ENCODE measurements around the gene CTDSPL.

DNA sequence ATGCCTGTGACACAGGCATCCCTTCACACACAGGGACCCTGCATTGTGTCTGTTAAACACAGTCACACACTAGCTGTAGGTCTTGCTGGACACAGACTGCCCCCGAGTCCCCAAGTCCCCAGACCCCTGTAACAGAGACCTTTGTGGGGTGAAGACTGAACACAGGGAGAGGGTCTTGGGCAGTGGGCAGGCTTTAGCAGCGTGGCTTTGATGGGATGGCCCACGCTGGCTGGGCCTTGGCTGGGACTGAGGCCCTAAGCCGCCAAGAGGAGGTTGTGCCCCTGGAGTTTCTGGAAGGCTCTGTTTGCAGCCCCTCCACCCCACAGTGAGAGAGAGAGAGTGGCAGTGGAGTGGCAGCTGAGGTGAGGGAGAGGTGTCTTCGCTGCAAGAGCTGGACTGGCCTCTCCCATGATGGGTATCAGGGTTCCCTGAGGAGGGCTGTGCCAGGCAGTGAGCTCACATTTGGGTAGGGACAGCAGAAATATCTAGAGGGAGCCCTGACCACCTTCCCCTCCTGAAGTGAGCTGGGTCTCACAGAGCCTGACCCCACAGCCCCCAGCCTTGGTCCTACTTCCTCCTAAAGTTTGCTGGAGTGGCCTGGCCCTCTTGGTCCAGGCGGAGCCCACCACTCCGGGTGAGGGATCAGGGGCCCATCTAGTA lies 128.3 kb downstream of the CTDSPL start:
- TF ChIP-seq, protein P1, sequence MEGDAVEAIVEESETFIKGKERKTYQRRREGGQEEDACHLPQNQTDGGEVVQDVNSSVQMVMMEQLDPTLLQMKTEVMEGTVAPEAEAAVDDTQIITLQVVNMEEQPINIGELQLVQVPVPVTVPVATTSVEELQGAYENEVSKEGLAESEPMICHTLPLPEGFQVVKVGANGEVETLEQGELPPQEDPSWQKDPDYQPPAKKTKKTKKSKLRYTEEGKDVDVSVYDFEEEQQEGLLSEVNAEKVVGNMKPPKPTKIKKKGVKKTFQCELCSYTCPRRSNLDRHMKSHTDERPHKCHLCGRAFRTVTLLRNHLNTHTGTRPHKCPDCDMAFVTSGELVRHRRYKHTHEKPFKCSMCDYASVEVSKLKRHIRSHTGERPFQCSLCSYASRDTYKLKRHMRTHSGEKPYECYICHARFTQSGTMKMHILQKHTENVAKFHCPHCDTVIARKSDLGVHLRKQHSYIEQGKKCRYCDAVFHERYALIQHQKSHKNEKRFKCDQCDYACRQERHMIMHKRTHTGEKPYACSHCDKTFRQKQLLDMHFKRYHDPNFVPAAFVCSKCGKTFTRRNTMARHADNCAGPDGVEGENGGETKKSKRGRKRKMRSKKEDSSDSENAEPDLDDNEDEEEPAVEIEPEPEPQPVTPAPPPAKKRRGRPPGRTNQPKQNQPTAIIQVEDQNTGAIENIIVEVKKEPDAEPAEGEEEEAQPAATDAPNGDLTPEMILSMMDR (IDR thresholded peaks at IDR 0.05) = no peak
- TF ChIP-seq YY1 (IDR thresholded peaks at IDR 0.05; ENCODE audit: low read depth) (no peak), ELF1 (IDR thresholded peaks at IDR 0.05) (no peak), RXRA (IDR thresholded peaks at IDR 0.05; ENCODE audit: borderline replicate concordance, low read depth) (no peak), POLR2AphosphoS5 (IDR thresholded peaks at IDR 0.05; ENCODE audit: low read depth, low read length) (no peak), NRF1 (IDR thresholded peaks at IDR 0.05; ENCODE audit: low read depth, low read length) (no peak), SMC3 (IDR thresholded peaks at IDR 0.05; ENCODE audit: low read depth, low read length) (no peak), EP300 (IDR thresholded peaks at IDR 0.05; ENCODE audit: borderline replicate concordance in 1 of 2, low read depth in 1 of 2, low read length in 1 of 2) (no peak)
- TF ChIP-seq, protein P2, sequence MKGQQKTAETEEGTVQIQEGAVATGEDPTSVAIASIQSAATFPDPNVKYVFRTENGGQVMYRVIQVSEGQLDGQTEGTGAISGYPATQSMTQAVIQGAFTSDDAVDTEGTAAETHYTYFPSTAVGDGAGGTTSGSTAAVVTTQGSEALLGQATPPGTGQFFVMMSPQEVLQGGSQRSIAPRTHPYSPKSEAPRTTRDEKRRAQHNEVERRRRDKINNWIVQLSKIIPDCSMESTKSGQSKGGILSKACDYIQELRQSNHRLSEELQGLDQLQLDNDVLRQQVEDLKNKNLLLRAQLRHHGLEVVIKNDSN (IDR thresholded peaks at IDR 0.05; ENCODE audit: borderline replicate concordance, low read depth) = no peak

All from SK-N-SH (cell line).